ENCODE data around the gene ZNF135. TPM values are rescaled to one million over a fixed set of nuclear protein-coding genes. Genes with fewer than 3 reads are reported as not detected.
A peak's percentile ranks its signal among the peaks of the same experiment; 100 is the strongest.

The ZNF135 gene
- total RNA-seq, 2 donors from 2014 or later = 0.16 to 0.57 TPM

GRCh38 chr19:58054901-58055874, 3.9 kb upstream of the ZNF135 start:
- peaks cover 5% of the 10 kb centered on the region for H3K36me3 Mint-ChIP-seq (ENCODE audit: low read depth)
- no peaks in the 10 kb centered on the region for H3K4me1 Mint-ChIP-seq
- no peaks in the 10 kb centered on the region for H3K9me3 ChIP-seq (ENCODE audit: control insufficient read depth, low read length, poor library complexity, severe bottlenecking)
- H3K4me3 Mint-ChIP-seq = no peak overlapping the region
- ATAC-seq = no peak
- no peak for DNase-seq
- H3K27ac Mint-ChIP-seq = no peak overlapping the region
- H3K27me3 Mint-ChIP-seq = no peaks in the 10 kb centered on the region

- Mint-ChIP-seq H3K27ac (no peak overlapping the region), H3K4me1 (no peaks in the 10 kb centered on the region), H3K36me3 (ENCODE audit: low read depth) (peaks cover 5% of the 10 kb centered on the region), H3K4me3 (no peak overlapping the region), H3K27me3 (no peaks in the 10 kb centered on the region)
- ATAC-seq (no peak), DNase-seq (no peak)
- H3K9me3 ChIP-seq (ENCODE audit: control insufficient read depth, low read length, poor library complexity, severe bottlenecking) = peaks cover 2% of the 10 kb centered on the region
Observed at GRCh38 chr19:58056261-58056660, 2.8 kb upstream of the ZNF135 start.

GRCh38 chr19:58056861-58057260, 2.2 kb upstream of the ZNF135 start:
- H3K9me3 ChIP-seq (ENCODE audit: control insufficient read depth, low read length, poor library complexity, severe bottlenecking) = peaks cover 4% of the 10 kb centered on the region
- no peak for ATAC-seq
- peaks cover 5% of the 10 kb centered on the region for H3K36me3 Mint-ChIP-seq (ENCODE audit: low read depth)

GRCh38 chr19:58058467-58058866, 615 bp upstream of the ZNF135 start:
- no peak overlapping the region for H3K27ac Mint-ChIP-seq
- H3K4me3 Mint-ChIP-seq = no peak overlapping the region
- ATAC-seq (no peak), DNase-seq (no peak)
- no peaks in the 10 kb centered on the region for H3K27me3 Mint-ChIP-seq
- H3K9me3 ChIP-seq (ENCODE audit: control insufficient read depth, low read length, poor library complexity, severe bottlenecking) = peaks cover 4% of the 10 kb centered on the region
- no peaks in the 10 kb centered on the region for H3K4me1 Mint-ChIP-seq
- H3K36me3 Mint-ChIP-seq (ENCODE audit: low read depth) = peaks cover 5% of the 10 kb centered on the region

More at GRCh38 chr19:58056861-58057260, 2.2 kb upstream of the ZNF135 start:
- DNase-seq = no peak
- Mint-ChIP-seq H3K27ac (no peak overlapping the region), H3K4me3 (no peak overlapping the region), H3K27me3 (no peaks in the 10 kb centered on the region), H3K4me1 (no peaks in the 10 kb centered on the region)

- DNase-seq = no peak
- H3K9me3 ChIP-seq (ENCODE audit: control insufficient read depth, low read length, poor library complexity, severe bottlenecking) = peaks cover 4% of the 10 kb centered on the region
- peaks cover 7% of the 10 kb centered on the region for H3K36me3 Mint-ChIP-seq (ENCODE audit: low read depth)
- H3K4me3 Mint-ChIP-seq = peak overlapping the region; percentile 22
- peak overlapping the region; percentile 39 for H3K27ac Mint-ChIP-seq
- no peak for ATAC-seq
- H3K27me3 Mint-ChIP-seq = no peaks in the 10 kb centered on the region
- no peaks in the 10 kb centered on the region for H3K4me1 Mint-ChIP-seq
Observed at GRCh38 chr19:58059671-58060078, 593 bp downstream of the ZNF135 start.

- Mint-ChIP-seq H3K4me3 (peak overlapping the region; percentile 22), H3K27ac (peak overlapping the region; percentile 39), H3K27me3 (no peaks in the 10 kb centered on the region), H3K4me1 (no peaks in the 10 kb centered on the region), H3K36me3 (ENCODE audit: low read depth) (peaks cover 7% of the 10 kb centered on the region)
- H3K9me3 ChIP-seq (ENCODE audit: control insufficient read depth, low read length, poor library complexity, severe bottlenecking) = peaks cover 4% of the 10 kb centered on the region
- ATAC-seq (no peak), DNase-seq (no peak)
Observed at GRCh38 chr19:58060231-58060630, 1.1 kb downstream of the ZNF135 start.

GRCh38 chr19:58063712-58064111, 4.6 kb downstream of the ZNF135 start:
- no peak overlapping the region for H3K27ac Mint-ChIP-seq

GRCh38 chr19:58067240-58067912, 8.3 kb downstream of the ZNF135 start:
- H3K4me1 Mint-ChIP-seq = no peaks in the 10 kb centered on the region
- ATAC-seq (no peak), DNase-seq (no peak)
- no peaks in the 10 kb centered on the region for H3K27me3 Mint-ChIP-seq
- H3K4me3 Mint-ChIP-seq = no peak overlapping the region
- no peak overlapping the region for H3K27ac Mint-ChIP-seq
- peaks cover 18% of the 10 kb centered on the region for H3K9me3 ChIP-seq (ENCODE audit: control insufficient read depth, low read length, poor library complexity, severe bottlenecking)
- peaks cover 5% of the 10 kb centered on the region for H3K36me3 Mint-ChIP-seq (ENCODE audit: low read depth)

More at GRCh38 chr19:58063712-58064111, 4.6 kb downstream of the ZNF135 start:
- H3K9me3 ChIP-seq (ENCODE audit: control insufficient read depth, low read length, poor library complexity, severe bottlenecking) = peaks cover 22% of the 10 kb centered on the region
- no peak for ATAC-seq
- Mint-ChIP-seq H3K4me3 (no peak overlapping the region), H3K4me1 (no peaks in the 10 kb centered on the region), H3K27me3 (no peaks in the 10 kb centered on the region), H3K36me3 (ENCODE audit: low read depth) (peaks cover 8% of the 10 kb centered on the region)
- DNase-seq = no peak

GRCh38 chr19:58079792-58080191, 20.7 kb downstream of the ZNF135 start:
- Mint-ChIP-seq H3K4me1 (no peaks in the 10 kb centered on the region), H3K27me3 (no peaks in the 10 kb centered on the region), H3K27ac (no peak overlapping the region), H3K4me3 (peak overlapping the region; percentile 34), H3K36me3 (ENCODE audit: low read depth) (no peaks in the 10 kb centered on the region)
- no peak for ATAC-seq
- peaks cover 4% of the 10 kb centered on the region for H3K9me3 ChIP-seq (ENCODE audit: control insufficient read depth, low read length, poor library complexity, severe bottlenecking)
- DNase-seq = no peak

- H3K9me3 ChIP-seq (ENCODE audit: control insufficient read depth, low read length, poor library complexity, severe bottlenecking) = peaks cover 9% of the 10 kb centered on the region
- Mint-ChIP-seq H3K4me3 (no peak overlapping the region), H3K27ac (no peak overlapping the region), H3K36me3 (ENCODE audit: low read depth) (no peaks in the 10 kb centered on the region), H3K27me3 (no peaks in the 10 kb centered on the region), H3K4me1 (no peaks in the 10 kb centered on the region)
- DNase-seq (no peak), ATAC-seq (no peak)
Observed at GRCh38 chr19:58083021-58083420, 23.9 kb downstream of the ZNF135 start.

GRCh38 chr19:58084596-58085347, 25.7 kb downstream of the ZNF135 start:
- no peaks in the 10 kb centered on the region for H3K27me3 Mint-ChIP-seq
- ATAC-seq (no peak), DNase-seq (no peak)
- peaks cover 9% of the 10 kb centered on the region for H3K9me3 ChIP-seq (ENCODE audit: control insufficient read depth, low read length, poor library complexity, severe bottlenecking)
- no peak overlapping the region for H3K4me3 Mint-ChIP-seq
- H3K4me1 Mint-ChIP-seq = no peaks in the 10 kb centered on the region
- H3K36me3 Mint-ChIP-seq (ENCODE audit: low read depth) = no peaks in the 10 kb centered on the region
- H3K27ac Mint-ChIP-seq = no peak overlapping the region

- no peak overlapping the region for H3K27ac Mint-ChIP-seq
- H3K9me3 ChIP-seq (ENCODE audit: control insufficient read depth, low read length, poor library complexity, severe bottlenecking) = peaks cover 11% of the 10 kb centered on the region
- no peaks in the 10 kb centered on the region for H3K27me3 Mint-ChIP-seq
- DNase-seq (no peak), ATAC-seq (no peak)
- H3K4me1 Mint-ChIP-seq = no peaks in the 10 kb centered on the region
- H3K4me3 Mint-ChIP-seq = no peak overlapping the region
- H3K36me3 Mint-ChIP-seq (ENCODE audit: low read depth) = no peaks in the 10 kb centered on the region
Observed at GRCh38 chr19:58085348-58085875, 26.3 kb downstream of the ZNF135 start.

All from T-helper 17 cell (primary cell).